Lower leg skin (tissue), 3 donors: ENCODE measurements around the gene TEX264.

Experiments used
- POLR2A ChIP-seq, 2 donors: fragments of 450-650 bp; IDR thresholded peaks; one replicate each; pipeline ENCODE4 v1.6.1; 2016 to 2017; ENCODE audit warnings: antibody characterized with exemption in 2 of 2, mild to moderate bottlenecking in 1 of 2, moderate library complexity in 1 of 2
- TF ChIP-seq, protein P1 (sequence below), 3 donors: fragments of 450-650 bp; IDR thresholded peaks; one replicate each; pipeline ENCODE4 v1.5.1; 2016; ENCODE audit warnings: antibody characterized with exemption in 3 of 3, mild to moderate bottlenecking in 3 of 3, moderate library complexity in 2 of 3

DNA sequence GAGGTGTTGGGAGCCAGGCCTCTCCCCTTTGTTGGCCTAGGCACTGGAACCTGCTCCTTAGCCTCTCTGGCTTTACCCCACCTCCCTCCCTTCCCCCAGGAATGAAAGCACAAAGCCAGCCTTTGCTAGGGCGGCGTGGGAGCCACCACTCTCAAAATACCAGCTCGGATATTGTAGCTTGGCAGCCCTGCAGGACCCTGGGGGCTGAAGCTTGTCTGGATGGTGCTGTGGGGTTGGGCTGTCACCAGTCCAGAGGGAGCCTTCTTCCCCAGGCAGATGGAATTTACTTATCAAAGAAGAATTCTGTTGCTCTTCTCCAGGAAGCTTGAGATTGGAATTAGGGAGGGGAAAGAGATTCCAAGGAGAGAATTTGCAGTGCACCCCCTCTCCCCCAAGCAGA is 20.9 kb downstream of the TEX264 start:
- TF ChIP-seq POLR2A (IDR thresholded peaks at IDR 0.05): no peak
- TF ChIP-seq, protein P1, sequence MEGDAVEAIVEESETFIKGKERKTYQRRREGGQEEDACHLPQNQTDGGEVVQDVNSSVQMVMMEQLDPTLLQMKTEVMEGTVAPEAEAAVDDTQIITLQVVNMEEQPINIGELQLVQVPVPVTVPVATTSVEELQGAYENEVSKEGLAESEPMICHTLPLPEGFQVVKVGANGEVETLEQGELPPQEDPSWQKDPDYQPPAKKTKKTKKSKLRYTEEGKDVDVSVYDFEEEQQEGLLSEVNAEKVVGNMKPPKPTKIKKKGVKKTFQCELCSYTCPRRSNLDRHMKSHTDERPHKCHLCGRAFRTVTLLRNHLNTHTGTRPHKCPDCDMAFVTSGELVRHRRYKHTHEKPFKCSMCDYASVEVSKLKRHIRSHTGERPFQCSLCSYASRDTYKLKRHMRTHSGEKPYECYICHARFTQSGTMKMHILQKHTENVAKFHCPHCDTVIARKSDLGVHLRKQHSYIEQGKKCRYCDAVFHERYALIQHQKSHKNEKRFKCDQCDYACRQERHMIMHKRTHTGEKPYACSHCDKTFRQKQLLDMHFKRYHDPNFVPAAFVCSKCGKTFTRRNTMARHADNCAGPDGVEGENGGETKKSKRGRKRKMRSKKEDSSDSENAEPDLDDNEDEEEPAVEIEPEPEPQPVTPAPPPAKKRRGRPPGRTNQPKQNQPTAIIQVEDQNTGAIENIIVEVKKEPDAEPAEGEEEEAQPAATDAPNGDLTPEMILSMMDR (IDR thresholded peaks at IDR 0.05): no peak
